Neutrophil (primary cell): Measurements from ENCODE around the gene SEMA3D.

Experiments
- H3K27ac ChIP-seq: fragments of 200-600 bp; sonication (generic); 2 replicates; pipeline ENCODE4 v1.5.1; 2016; ENCODE audit warnings: mild to moderate bottlenecking, moderate library complexity
- H3K27me3 ChIP-seq: fragments of 200-600 bp; sonication (generic); 2 replicates; pipeline ENCODE4 v1.6.0; 2016; ENCODE audit warnings: mild to moderate bottlenecking
- H3K36me3 ChIP-seq: fragments of 200-600 bp; sonication (generic); 2 replicates; pipeline ENCODE4 v1.5.1; 2017
- H3K4me1 ChIP-seq, 2 experiments: fragments of 200-600 bp in 1 of 2; sonication (generic) in 1 of 2; 1 replicate in 1 of 2; 2 replicates in 1 of 2; pipeline versions ENCODE4 v1.5.1 to v1.6.1; 2013 to 2016; ENCODE audit warnings: low read depth in 1 of 2, low read length in 1 of 2, mild to moderate bottlenecking in 1 of 2, moderate library complexity in 1 of 2; ENCODE audit not compliant: control insufficient read depth in 1 of 2, insufficient read depth in 1 of 2
- H3K4me3 ChIP-seq, 2 experiments: fragments of 200-600 bp in 1 of 2; sonication (generic) in 1 of 2; 1 replicate in 1 of 2; 2 replicates in 1 of 2; pipeline ENCODE4 v1.5.1; 2013 to 2016; ENCODE audit warnings: low read depth in 1 of 2, low read length in 1 of 2, mild to moderate bottlenecking in 1 of 2, moderate library complexity in 1 of 2
- H3K9me3 ChIP-seq: fragments of 200-600 bp; sonication (generic); 2 replicates; pipeline ENCODE4 v1.5.1; 2016
- TF ChIP-seq, protein P1 (sequence below): fragments of 200-600 bp; sonication (generic); IDR thresholded peaks from 2 replicates; pipeline ENCODE4 v1.5.1; 2016; ENCODE audit warnings: antibody characterized with exemption

SEMA3D gene

GRCh38 chr7:85104432-85105205 is 82.2 kb downstream of the SEMA3D start:
- Histone ChIP-seq H3K9me3 (no peaks in the 10 kb centered on the region), H3K27me3 (no peaks in the 10 kb centered on the region), H3K27ac (no peak overlapping the region), H3K4me1 (no peaks in the 10 kb centered on the region), H3K4me3 (no peak overlapping the region), H3K36me3 (no peaks in the 10 kb centered on the region)
- TF ChIP-seq, protein P1, sequence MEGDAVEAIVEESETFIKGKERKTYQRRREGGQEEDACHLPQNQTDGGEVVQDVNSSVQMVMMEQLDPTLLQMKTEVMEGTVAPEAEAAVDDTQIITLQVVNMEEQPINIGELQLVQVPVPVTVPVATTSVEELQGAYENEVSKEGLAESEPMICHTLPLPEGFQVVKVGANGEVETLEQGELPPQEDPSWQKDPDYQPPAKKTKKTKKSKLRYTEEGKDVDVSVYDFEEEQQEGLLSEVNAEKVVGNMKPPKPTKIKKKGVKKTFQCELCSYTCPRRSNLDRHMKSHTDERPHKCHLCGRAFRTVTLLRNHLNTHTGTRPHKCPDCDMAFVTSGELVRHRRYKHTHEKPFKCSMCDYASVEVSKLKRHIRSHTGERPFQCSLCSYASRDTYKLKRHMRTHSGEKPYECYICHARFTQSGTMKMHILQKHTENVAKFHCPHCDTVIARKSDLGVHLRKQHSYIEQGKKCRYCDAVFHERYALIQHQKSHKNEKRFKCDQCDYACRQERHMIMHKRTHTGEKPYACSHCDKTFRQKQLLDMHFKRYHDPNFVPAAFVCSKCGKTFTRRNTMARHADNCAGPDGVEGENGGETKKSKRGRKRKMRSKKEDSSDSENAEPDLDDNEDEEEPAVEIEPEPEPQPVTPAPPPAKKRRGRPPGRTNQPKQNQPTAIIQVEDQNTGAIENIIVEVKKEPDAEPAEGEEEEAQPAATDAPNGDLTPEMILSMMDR, result no peak

DNA sequence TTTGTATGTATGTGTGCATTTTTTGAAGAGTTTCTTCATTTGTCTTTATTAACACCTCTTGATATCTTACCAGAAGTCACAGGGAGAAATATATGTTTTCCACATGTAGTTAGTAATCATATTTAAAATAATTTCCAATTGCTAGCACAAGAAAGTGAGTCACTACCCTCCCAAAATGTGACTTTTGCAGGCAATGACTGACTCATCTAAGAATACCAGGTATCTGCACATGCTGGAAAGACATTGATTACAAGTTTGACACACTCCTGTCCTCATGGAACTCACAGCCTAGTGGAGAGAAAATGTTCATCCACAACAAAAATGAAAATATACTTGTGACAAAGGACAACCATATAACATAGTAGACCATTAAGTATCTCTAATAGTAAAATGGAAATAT is 82.9 kb downstream of the SEMA3D start:
- Histone ChIP-seq H3K4me3 (no peak overlapping the region), H3K27ac (no peak overlapping the region), H3K4me1 (no peaks in the 10 kb centered on the region), H3K9me3 (no peaks in the 10 kb centered on the region), H3K36me3 (no peaks in the 10 kb centered on the region), H3K27me3 (no peaks in the 10 kb centered on the region)
- TF ChIP-seq, protein P1, result no peak

DNA sequence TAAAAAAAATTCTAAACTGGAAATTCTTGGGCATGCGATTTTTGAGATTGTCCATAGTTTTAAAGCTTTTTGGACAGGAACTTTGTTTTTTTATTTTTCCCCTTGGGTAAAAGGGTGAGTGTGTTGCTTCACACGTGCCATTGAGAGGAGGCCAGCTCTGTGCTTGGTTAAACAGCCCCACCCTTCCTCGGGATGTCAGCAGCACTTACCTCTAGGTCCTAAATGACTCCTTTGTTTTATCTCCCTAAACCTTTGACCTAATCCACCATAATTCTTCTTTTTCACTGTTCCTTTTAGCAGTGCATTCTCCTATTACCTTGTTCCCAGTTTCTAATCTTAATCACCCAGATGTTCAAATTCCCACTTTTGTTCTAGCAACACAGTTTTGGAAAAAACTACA is 83.5 kb downstream of the SEMA3D start:
- no peak overlapping the region for H3K4me3 ChIP-seq
- no peaks in the 10 kb centered on the region for H3K27me3 ChIP-seq
- H3K27ac ChIP-seq, result no peak overlapping the region
- H3K36me3 ChIP-seq, result no peaks in the 10 kb centered on the region
- H3K4me1 ChIP-seq, result no peaks in the 10 kb centered on the region
- H3K9me3 ChIP-seq, result no peaks in the 10 kb centered on the region
- TF ChIP-seq, protein P1, result no peak

DNA sequence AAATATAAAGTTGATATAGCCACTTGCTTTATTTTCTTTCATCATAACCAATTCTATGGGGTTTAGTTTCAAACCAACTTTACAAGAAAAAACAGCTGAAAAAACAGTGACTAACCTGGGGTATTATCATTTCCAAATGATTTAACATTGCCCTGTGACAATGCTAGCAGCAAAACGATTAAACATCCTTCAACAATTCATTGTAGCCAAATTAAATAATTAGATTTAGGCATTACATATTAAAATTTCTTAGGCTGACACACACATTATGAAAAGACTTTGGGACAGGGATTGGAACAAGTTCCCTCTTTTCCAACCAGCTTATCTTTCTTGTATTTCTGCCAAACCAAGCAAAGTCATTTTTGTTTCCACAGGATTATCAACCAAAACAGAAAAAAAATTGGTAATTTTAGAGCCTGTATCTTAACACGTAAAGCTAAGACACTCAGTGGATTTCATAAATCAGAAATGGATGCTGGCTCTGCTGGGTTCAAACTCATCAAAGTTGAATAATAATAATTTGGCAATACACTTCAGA is 84.0 kb downstream of the SEMA3D start:
- Histone ChIP-seq H3K4me3 (no peak overlapping the region), H3K27ac (no peak overlapping the region), H3K9me3 (no peaks in the 10 kb centered on the region), H3K27me3 (no peaks in the 10 kb centered on the region), H3K4me1 (no peaks in the 10 kb centered on the region), H3K36me3 (no peaks in the 10 kb centered on the region)
- TF ChIP-seq, protein P1, result no peak

GRCh38 chr7:85101347-85101746 is 85.5 kb downstream of the SEMA3D start:
- Histone ChIP-seq H3K36me3 (no peaks in the 10 kb centered on the region), H3K4me3 (no peak overlapping the region), H3K4me1 (no peaks in the 10 kb centered on the region), H3K27ac (no peak overlapping the region), H3K27me3 (no peaks in the 10 kb centered on the region), H3K9me3 (no peaks in the 10 kb centered on the region)
- TF ChIP-seq, protein P1, result no peak
